NCI-H774 (cell line): ENCODE data around the gene PTPRN2.

Experiments
- DNase-seq: peaks from one replicate; lab custom pipeline; 2025; lab: John Stamatoyannopoulos, UW

Gene PTPRN2

GRCh38 chr7:157975401-157976372 is 611.9 kb downstream of the PTPRN2 start:
- DNase-seq = no peak

- no peak for DNase-seq
Measured at GRCh38 chr7:157974678-157975230, 612.9 kb downstream of the PTPRN2 start.

- no peak for DNase-seq
Measured at GRCh38 chr7:157973971-157974677, 613.5 kb downstream of the PTPRN2 start.

GRCh38 chr7:157972914-157973313 is 614.7 kb downstream of the PTPRN2 start:
- DNase-seq = no peak

GRCh38 chr7:157971501-157971900 is 616.1 kb downstream of the PTPRN2 start:
- DNase-seq = no peak

GRCh38 chr7:157970744-157971143 is 616.9 kb downstream of the PTPRN2 start:
- no peak for DNase-seq

GRCh38 chr7:157969995-157970394 is 617.6 kb downstream of the PTPRN2 start:
- DNase-seq = no peak

GRCh38 chr7:157966490-157966889 is 621.1 kb downstream of the PTPRN2 start:
- no peak for DNase-seq

GRCh38 chr7:157964521-157964920 is 623.1 kb downstream of the PTPRN2 start:
- DNase-seq = no peak

- DNase-seq = no peak
Measured at GRCh38 chr7:157964016-157964415, 623.6 kb downstream of the PTPRN2 start.

GRCh38 chr7:157963526-157963925 is 624.1 kb downstream of the PTPRN2 start:
- DNase-seq = no peak

- DNase-seq = no peak
Measured at GRCh38 chr7:157962458-157963306, 624.9 kb downstream of the PTPRN2 start.

- no peak for DNase-seq
Measured at GRCh38 chr7:157961731-157962457, 625.7 kb downstream of the PTPRN2 start.

GRCh38 chr7:157955348-157955999 is 632.1 kb downstream of the PTPRN2 start:
- DNase-seq = no peak

GRCh38 chr7:157954901-157955300 is 632.7 kb downstream of the PTPRN2 start:
- no peak for DNase-seq

- no peak for DNase-seq
Measured at GRCh38 chr7:157952841-157953645, 634.6 kb downstream of the PTPRN2 start.

GRCh38 chr7:157952050-157952667 is 635.5 kb downstream of the PTPRN2 start:
- DNase-seq = no peak

- DNase-seq = no peak
Measured at GRCh38 chr7:157951300-157952049, 636.1 kb downstream of the PTPRN2 start.

- DNase-seq = no peak
Measured at GRCh38 chr7:157949711-157950110, 637.9 kb downstream of the PTPRN2 start.
